Activated T-helper 2 cell treated with anti-CD3 and anti-CD28 coated beads, Interferon-gamma antibody, Interleukin-2, Interleukin-4, amounts not matched to agents 10 μg/mL and 5 μg/mL and 100 μg/mL, durations not matched to agents 14 hours and 24 hours and 36 hours (primary cell): ENCODE data around the gene NEMP2. TPM values are rescaled to one million over a fixed set of nuclear protein-coding genes. Genes with fewer than 3 reads are reported as not detected.
A peak's percentile ranks its signal among the peaks of the same experiment; 100 is the strongest.

ENCODE experiments used
- DNase-seq: peaks from one replicate; pipeline ENCODE4 v3.0.0; 2021; ENCODE audit warnings: low spot score
- H3K27ac Mint-ChIP-seq: one replicate; pipeline ENCODE4 v1.8.0; 2021; ENCODE audit warnings: mixed read lengths
- H3K27me3 Mint-ChIP-seq: one replicate; pipeline ENCODE4 v1.8.0; 2021; ENCODE audit warnings: low read depth, mixed read lengths
- H3K36me3 Mint-ChIP-seq: one replicate; pipeline ENCODE4 v1.8.0; 2021; ENCODE audit warnings: low read depth, mixed read lengths
- H3K4me1 Mint-ChIP-seq: one replicate; pipeline ENCODE4 v1.8.0; 2021; ENCODE audit warnings: low read depth, mixed read lengths
- H3K4me3 Mint-ChIP-seq: one replicate; pipeline ENCODE4 v1.8.0; 2021; ENCODE audit warnings: low read depth, mild to moderate bottlenecking, moderate library complexity, mixed read lengths
- H3K9me3 Mint-ChIP-seq: one replicate; pipeline ENCODE4 v1.8.0; 2021; ENCODE audit warnings: mixed read lengths
- intact Hi-C: fragments of 100-400 bp; cut with micrococcal nuclease; formaldehyde crosslinking; loops from one replicate; pipeline ENCODE4 v1.15.1; 2023
- total RNA-seq: library from RNA; stranded (reverse); gene quantifications from 2 replicates; pipeline ENCODE4 v1.2.3, GENCODE V29; 2022

NEMP2 gene
- total RNA-seq, 1 donor from 2014 or later = 15.2 TPM

DNA sequence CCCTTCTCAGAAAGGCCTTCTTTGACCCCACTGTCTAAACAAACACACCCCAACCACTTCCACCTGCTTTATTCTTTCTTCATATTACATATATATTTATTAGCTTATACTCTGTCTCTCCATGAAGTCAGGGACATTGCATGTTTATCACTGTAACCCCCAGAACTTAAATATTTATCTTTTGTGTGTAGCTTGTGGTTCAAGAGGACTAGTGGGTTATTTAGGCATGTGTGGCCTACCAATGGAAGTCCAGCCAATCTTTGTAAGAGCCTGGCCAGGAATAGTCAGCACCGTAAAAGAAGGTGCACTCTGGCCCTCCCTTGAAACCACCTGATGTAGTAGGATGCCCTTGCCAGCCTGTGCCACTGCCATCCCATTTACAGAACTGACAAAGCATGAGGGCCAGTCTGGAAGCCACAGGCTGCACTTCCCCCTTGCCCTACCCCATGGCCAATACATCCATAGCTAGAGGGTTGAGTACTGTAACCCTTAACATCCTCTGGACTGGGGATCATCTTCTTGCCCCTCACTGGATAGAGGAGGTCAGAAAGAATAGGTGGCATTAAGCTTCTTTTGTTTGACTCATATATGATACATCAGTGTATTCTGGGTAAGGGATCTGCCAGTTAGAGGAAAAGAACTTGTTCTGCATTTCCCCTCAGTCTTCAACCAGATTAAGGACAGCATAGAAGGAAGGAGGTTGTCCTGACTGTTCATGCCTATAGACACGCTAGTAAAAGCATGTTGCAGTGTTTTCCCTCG is 4.9 kb downstream of the NEMP2 start:
- no peaks in the 10 kb centered on the region for H3K27me3 Mint-ChIP-seq
- intact Hi-C loops = loop anchor here (5.0 to 10.0 kb wide), 4 partner anchors 353 to 855 kb away; partner anchors contain the start of genes ANKAR, GLS, ORMDL1 and PMS1
- H3K36me3 Mint-ChIP-seq = peaks cover 21% of the 10 kb centered on the region
- peaks cover 69% of the 10 kb centered on the region for H3K4me1 Mint-ChIP-seq
- H3K9me3 Mint-ChIP-seq = no peaks in the 10 kb centered on the region
- DNase-seq = no peak
- H3K27ac Mint-ChIP-seq = peak overlapping the region; percentile 35
- no peak overlapping the region for H3K4me3 Mint-ChIP-seq

GRCh38 chr2:190528521-190529001 is 6.0 kb downstream of the NEMP2 start:
- Mint-ChIP-seq H3K36me3 (peaks cover 32% of the 10 kb centered on the region), H3K27me3 (no peaks in the 10 kb centered on the region), H3K4me1 (peaks cover 75% of the 10 kb centered on the region), H3K27ac (no peak overlapping the region), H3K9me3 (no peaks in the 10 kb centered on the region), H3K4me3 (no peak overlapping the region)
- intact Hi-C loops = no loop called here
- no peak for DNase-seq

DNA sequence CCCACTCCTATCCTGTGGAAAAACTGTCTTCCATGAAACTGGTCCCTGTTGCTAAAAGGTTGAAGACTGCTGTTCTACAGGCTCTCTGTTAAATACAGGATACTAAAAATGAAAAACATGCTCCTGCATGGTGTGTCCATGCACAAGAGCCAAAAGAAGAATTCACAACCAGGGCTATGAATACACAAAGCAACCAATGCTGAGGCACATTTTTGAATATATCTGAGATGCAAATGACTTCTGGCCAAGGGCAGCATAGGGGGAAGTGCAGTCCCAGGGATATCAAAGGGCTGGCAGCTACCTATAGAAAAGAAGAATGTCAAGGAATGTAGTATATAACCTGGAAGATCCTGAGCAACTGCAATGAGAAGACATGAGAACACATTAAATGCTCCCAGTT is 6.6 kb downstream of the NEMP2 start:
- intact Hi-C loops = no loop called here
- Mint-ChIP-seq H3K9me3 (no peaks in the 10 kb centered on the region), H3K27ac (no peak overlapping the region), H3K4me3 (no peak overlapping the region), H3K4me1 (peaks cover 72% of the 10 kb centered on the region), H3K27me3 (no peaks in the 10 kb centered on the region), H3K36me3 (peaks cover 36% of the 10 kb centered on the region)
- no peak for DNase-seq

DNA sequence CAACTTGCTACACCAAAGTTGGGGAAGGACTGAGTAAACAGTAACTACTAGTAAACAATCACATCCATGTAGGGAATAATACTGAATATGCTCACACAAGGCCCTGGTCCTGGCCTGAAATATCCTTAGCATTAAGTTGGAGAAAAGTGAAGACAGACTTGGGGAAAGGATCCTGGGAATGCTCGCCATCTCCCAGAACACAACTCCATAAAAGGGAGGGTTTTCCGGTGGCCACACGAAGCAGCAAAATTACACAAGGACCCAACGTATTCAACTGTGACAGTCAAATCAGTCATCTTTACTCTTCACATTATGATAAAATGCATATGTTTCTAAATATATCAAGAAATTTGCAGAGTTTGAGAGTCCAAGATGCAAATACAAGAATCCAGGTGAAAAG is 7.3 kb downstream of the NEMP2 start:
- Mint-ChIP-seq H3K27ac (no peak overlapping the region), H3K4me3 (no peak overlapping the region), H3K36me3 (peaks cover 42% of the 10 kb centered on the region), H3K27me3 (no peaks in the 10 kb centered on the region), H3K4me1 (peaks cover 69% of the 10 kb centered on the region), H3K9me3 (no peaks in the 10 kb centered on the region)
- intact Hi-C loops = no loop called here
- no peak for DNase-seq

GRCh38 chr2:190526105-190526750 is 8.3 kb downstream of the NEMP2 start:
- Mint-ChIP-seq H3K27me3 (no peaks in the 10 kb centered on the region), H3K9me3 (no peaks in the 10 kb centered on the region), H3K4me3 (no peak overlapping the region), H3K27ac (no peak overlapping the region), H3K4me1 (peaks cover 69% of the 10 kb centered on the region), H3K36me3 (peaks cover 49% of the 10 kb centered on the region)
- no peak for DNase-seq
- intact Hi-C loops = no loop called here

GRCh38 chr2:190524928-190525327 is 9.6 kb downstream of the NEMP2 start:
- H3K9me3 Mint-ChIP-seq = no peaks in the 10 kb centered on the region
- H3K4me1 Mint-ChIP-seq = peaks cover 69% of the 10 kb centered on the region
- intact Hi-C loops = no loop called here
- H3K36me3 Mint-ChIP-seq = peaks cover 60% of the 10 kb centered on the region
- no peak for DNase-seq
- H3K4me3 Mint-ChIP-seq = no peak overlapping the region
- no peaks in the 10 kb centered on the region for H3K27me3 Mint-ChIP-seq
- no peak overlapping the region for H3K27ac Mint-ChIP-seq

DNA sequence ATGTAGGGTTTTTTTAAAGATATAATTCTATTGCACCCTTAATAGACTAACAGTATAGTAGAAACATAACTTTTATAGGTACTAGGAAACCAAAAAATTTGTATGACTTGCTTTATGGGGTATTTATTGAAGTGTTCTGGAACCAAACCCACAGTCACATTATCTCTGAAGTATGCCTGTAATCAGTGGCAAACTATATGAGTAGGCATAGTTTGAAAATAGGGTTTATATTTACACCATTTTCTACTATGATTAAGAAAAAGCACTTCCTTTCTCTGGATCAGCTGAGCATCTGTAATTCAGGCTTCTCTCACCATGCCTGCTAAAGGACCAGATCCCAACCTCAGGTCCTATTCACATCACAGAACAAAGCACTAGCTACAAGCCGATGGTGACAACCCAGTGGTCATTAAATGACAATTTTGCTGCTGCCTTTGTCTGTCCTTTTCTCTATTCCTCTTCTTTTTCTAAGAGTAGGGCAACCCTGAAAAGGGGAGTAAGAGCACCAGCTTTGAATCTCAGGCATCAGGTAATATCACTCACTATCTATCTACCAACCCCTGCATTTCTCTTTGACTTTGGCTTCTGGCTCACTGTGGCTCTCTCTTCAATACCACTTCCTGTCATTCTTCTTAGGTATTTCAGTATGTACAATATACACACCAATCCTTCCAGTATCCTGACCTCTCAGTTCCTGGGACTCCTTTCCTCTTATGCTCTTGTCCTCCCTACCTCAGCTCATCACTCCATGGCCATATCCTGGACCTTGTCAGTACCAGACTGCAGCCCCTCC is 14.4 kb downstream of the NEMP2 start:
- no peak for DNase-seq
- Mint-ChIP-seq H3K4me1 (peaks cover 58% of the 10 kb centered on the region), H3K4me3 (peak overlapping the region; percentile 15), H3K9me3 (no peaks in the 10 kb centered on the region), H3K27ac (peak overlapping the region; percentile 78), H3K36me3 (peaks cover 69% of the 10 kb centered on the region), H3K27me3 (no peaks in the 10 kb centered on the region)
- intact Hi-C loops = loop anchor here (2.0 kb wide), 1 partner anchor 15 kb away; the partner anchor contains the start of gene NEMP2

DNA sequence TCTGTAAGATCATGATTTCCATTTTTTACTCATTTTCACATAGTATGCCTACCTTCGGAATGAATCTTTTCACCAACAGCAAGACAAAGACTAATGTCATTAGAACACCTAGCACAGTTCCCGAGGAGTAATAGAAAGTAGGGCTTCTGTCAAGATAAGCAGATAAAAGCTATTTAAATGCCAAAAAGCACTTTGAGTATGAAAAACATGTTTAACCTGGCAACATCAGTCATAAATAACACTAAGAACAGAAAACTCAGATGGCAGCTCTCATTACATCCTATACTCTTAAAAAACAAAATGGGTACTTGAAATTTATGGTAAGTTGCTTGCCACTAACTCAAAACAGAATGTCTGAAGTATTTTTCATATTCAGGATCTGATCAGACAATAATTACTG is 17.1 kb downstream of the NEMP2 start:
- no peaks in the 10 kb centered on the region for H3K9me3 Mint-ChIP-seq
- intact Hi-C loops = no loop called here
- H3K4me1 Mint-ChIP-seq = peaks cover 50% of the 10 kb centered on the region
- no peaks in the 10 kb centered on the region for H3K27me3 Mint-ChIP-seq
- no peak overlapping the region for H3K4me3 Mint-ChIP-seq
- H3K27ac Mint-ChIP-seq = no peak overlapping the region
- no peak for DNase-seq
- peaks cover 68% of the 10 kb centered on the region for H3K36me3 Mint-ChIP-seq

DNA sequence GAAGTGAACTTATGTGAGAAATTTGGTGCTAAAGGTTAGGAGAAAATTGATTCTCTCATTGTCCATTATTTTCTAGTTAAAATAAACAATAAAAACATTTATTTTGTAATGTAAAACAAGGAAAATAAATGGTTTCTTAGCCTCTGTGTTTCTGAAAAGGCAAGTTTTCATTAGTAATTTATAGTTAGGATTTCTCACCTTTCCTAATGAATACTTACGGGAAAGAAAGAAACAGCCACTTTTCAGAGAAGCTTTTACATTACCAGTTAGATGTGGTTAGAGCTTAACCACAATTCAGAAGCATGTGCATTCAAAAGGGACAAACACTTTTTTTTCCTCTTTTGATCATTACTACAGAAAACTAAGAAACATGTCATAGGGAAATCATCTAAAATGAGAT is 18.8 kb downstream of the NEMP2 start:
- no peak for DNase-seq
- H3K27me3 Mint-ChIP-seq = no peaks in the 10 kb centered on the region
- intact Hi-C loops = no loop called here
- H3K27ac Mint-ChIP-seq = no peak overlapping the region
- H3K4me3 Mint-ChIP-seq = no peak overlapping the region
- peaks cover 37% of the 10 kb centered on the region for H3K4me1 Mint-ChIP-seq
- H3K9me3 Mint-ChIP-seq = no peaks in the 10 kb centered on the region
- H3K36me3 Mint-ChIP-seq = peaks cover 60% of the 10 kb centered on the region

GRCh38 chr2:190514676-190515075 is 19.8 kb downstream of the NEMP2 start:
- Mint-ChIP-seq H3K4me3 (no peak overlapping the region), H3K9me3 (no peaks in the 10 kb centered on the region), H3K27me3 (no peaks in the 10 kb centered on the region), H3K27ac (no peak overlapping the region), H3K4me1 (peaks cover 29% of the 10 kb centered on the region), H3K36me3 (peaks cover 59% of the 10 kb centered on the region)
- intact Hi-C loops = loop anchor here (5.0 kb wide), 1 partner anchor 132 kb away; no protein-coding TSS in a partner anchor
- no peak for DNase-seq

DNA sequence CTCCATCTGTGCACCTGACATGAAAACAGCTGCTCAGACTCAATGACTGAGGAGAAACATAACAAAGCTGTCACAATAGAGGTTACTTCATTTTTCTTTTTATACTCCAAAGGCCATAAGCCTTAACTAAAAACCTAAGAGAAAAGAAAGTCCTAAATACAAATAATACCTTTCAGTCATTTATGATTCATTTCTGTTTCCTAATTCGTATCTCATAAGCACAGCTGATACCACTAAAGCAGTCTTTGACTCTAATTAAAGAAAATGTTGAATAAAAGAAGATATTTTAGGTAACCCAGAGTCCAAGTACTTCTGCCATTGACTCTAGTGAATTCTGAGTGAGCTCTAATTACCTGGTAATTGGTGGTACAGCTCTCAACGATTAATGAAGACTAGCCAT is 20.6 kb downstream of the NEMP2 start:
- H3K36me3 Mint-ChIP-seq = peaks cover 64% of the 10 kb centered on the region
- peaks cover 21% of the 10 kb centered on the region for H3K4me1 Mint-ChIP-seq
- no peak overlapping the region for H3K4me3 Mint-ChIP-seq
- no peak overlapping the region for H3K27ac Mint-ChIP-seq
- no peaks in the 10 kb centered on the region for H3K27me3 Mint-ChIP-seq
- no peaks in the 10 kb centered on the region for H3K9me3 Mint-ChIP-seq
- DNase-seq = no peak
- intact Hi-C loops = loop anchor here (5.0 kb wide), 1 partner anchor 132 kb away; no protein-coding TSS in a partner anchor

DNA sequence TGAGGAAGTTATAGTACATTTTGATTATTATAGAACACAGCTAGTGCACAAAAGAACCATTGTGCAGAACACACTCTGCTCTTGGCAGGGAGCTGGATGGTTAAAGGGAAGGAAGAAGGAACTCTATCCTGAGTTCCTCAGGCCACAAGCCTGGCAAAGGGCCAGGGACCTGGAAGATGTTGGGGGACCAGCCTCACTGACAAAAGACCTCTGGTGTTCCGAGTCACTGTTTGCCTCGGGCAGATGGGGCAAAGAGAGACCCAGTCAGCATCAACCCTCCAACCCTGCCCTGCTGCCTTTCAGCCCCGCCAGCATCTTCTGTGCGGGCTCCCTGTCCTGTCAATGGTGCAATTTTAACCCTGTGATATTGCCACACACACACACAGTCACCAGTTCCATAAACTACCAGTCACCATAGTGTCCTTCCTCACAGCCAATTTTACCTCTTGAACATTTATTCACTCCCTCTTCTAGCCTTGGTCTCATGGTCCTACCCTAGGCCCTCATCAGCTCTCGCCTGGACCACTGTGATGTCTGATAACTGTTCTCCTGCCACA is 21.9 kb downstream of the NEMP2 start:
- Mint-ChIP-seq H3K27ac (no peak overlapping the region), H3K9me3 (no peaks in the 10 kb centered on the region), H3K4me3 (no peak overlapping the region), H3K36me3 (peaks cover 54% of the 10 kb centered on the region), H3K4me1 (peaks cover 20% of the 10 kb centered on the region), H3K27me3 (no peaks in the 10 kb centered on the region)
- no peak for DNase-seq
- intact Hi-C loops = loop anchor here (5.0 kb wide), 1 partner anchor 130 kb away; no protein-coding TSS in a partner anchor
